ENCODE results near the gene COBL. TPM values are rescaled to one million over a fixed set of nuclear protein-coding genes. Genes with fewer than 3 reads are reported as not detected.
A peak's percentile ranks its signal among the peaks of the same experiment; 100 is the strongest.

The COBL gene
- total and polyA plus RNA-seq, 2 experiments from 2014 or later, result 0.07 to 0.69 TPM

- H3K36me3 ChIP-seq, result no peaks in the 10 kb centered on the region
- no peaks in the 10 kb centered on the region for H3K4me1 ChIP-seq (ENCODE audit: low read depth)
- H3K4me3 ChIP-seq, result no peak overlapping the region
- H3K27ac ChIP-seq, result no peak overlapping the region
- H3K27me3 ChIP-seq, result no peaks in the 10 kb centered on the region
- DNase-seq (ENCODE audit: low read depth in 1 of 2, low spot score in 1 of 2), result no peak
- no peak for TF ChIP-seq CTCF (IDR thresholded peaks at IDR 0.05; ENCODE audit: low read depth, low read length)
- no peaks in the 10 kb centered on the region for H3K9me3 ChIP-seq (ENCODE audit: low read depth)
Measured at GRCh38 chr7:50982626-50983025, 334.0 kb downstream of the COBL start.

GRCh38 chr7:50981743-50982142, 334.9 kb downstream of the COBL start:
- no peak overlapping the region for H3K4me3 ChIP-seq
- H3K4me1 ChIP-seq (ENCODE audit: low read depth), result no peaks in the 10 kb centered on the region
- no peak for TF ChIP-seq CTCF (IDR thresholded peaks at IDR 0.05; ENCODE audit: low read depth, low read length)
- no peaks in the 10 kb centered on the region for H3K27me3 ChIP-seq
- no peak for DNase-seq (ENCODE audit: low read depth in 1 of 2, low spot score in 1 of 2)
- no peaks in the 10 kb centered on the region for H3K36me3 ChIP-seq
- no peaks in the 10 kb centered on the region for H3K9me3 ChIP-seq (ENCODE audit: low read depth)
- H3K27ac ChIP-seq, result no peak overlapping the region

GRCh38 chr7:50980411-50980810, 336.2 kb downstream of the COBL start:
- TF ChIP-seq CTCF (IDR thresholded peaks at IDR 0.05; ENCODE audit: low read depth, low read length), result no peak
- Histone ChIP-seq H3K4me1 (ENCODE audit: low read depth) (no peaks in the 10 kb centered on the region), H3K27ac (no peak overlapping the region), H3K27me3 (no peaks in the 10 kb centered on the region), H3K4me3 (no peak overlapping the region), H3K36me3 (no peaks in the 10 kb centered on the region), H3K9me3 (ENCODE audit: low read depth) (no peaks in the 10 kb centered on the region)
- no peak for DNase-seq (ENCODE audit: low read depth in 1 of 2, low spot score in 1 of 2)

- no peaks in the 10 kb centered on the region for H3K27me3 ChIP-seq
- H3K36me3 ChIP-seq, result no peaks in the 10 kb centered on the region
- H3K4me1 ChIP-seq (ENCODE audit: low read depth), result no peaks in the 10 kb centered on the region
- TF ChIP-seq CTCF (IDR thresholded peaks at IDR 0.05; ENCODE audit: low read depth, low read length), result peak; percentile 21
- H3K9me3 ChIP-seq (ENCODE audit: low read depth), result no peaks in the 10 kb centered on the region
- no peak overlapping the region for H3K27ac ChIP-seq
- DNase-seq (ENCODE audit: low read depth in 1 of 2, low spot score in 1 of 2), result peak in 1 of 2 donors; percentile 38
- H3K4me3 ChIP-seq, result no peak overlapping the region
Measured at GRCh38 chr7:50978633-50979215, 337.9 kb downstream of the COBL start.

GRCh38 chr7:50977421-50977820, 339.2 kb downstream of the COBL start:
- H3K9me3 ChIP-seq (ENCODE audit: low read depth), result no peaks in the 10 kb centered on the region
- DNase-seq (ENCODE audit: low read depth in 1 of 2, low spot score in 1 of 2), result no peak
- no peak overlapping the region for H3K4me3 ChIP-seq
- no peaks in the 10 kb centered on the region for H3K27me3 ChIP-seq
- H3K4me1 ChIP-seq (ENCODE audit: low read depth), result no peaks in the 10 kb centered on the region
- no peaks in the 10 kb centered on the region for H3K36me3 ChIP-seq
- H3K27ac ChIP-seq, result no peak overlapping the region
- no peak for TF ChIP-seq CTCF (IDR thresholded peaks at IDR 0.05; ENCODE audit: low read depth, low read length)
